COLO668 (cell line): ENCODE data around the gene APC.

ENCODE experiments used
- DNase-seq: peaks from one replicate; lab custom pipeline; 2025; ENCODE audit not compliant: unreplicated experiment; lab: John Stamatoyannopoulos, UW

APC gene

DNA sequence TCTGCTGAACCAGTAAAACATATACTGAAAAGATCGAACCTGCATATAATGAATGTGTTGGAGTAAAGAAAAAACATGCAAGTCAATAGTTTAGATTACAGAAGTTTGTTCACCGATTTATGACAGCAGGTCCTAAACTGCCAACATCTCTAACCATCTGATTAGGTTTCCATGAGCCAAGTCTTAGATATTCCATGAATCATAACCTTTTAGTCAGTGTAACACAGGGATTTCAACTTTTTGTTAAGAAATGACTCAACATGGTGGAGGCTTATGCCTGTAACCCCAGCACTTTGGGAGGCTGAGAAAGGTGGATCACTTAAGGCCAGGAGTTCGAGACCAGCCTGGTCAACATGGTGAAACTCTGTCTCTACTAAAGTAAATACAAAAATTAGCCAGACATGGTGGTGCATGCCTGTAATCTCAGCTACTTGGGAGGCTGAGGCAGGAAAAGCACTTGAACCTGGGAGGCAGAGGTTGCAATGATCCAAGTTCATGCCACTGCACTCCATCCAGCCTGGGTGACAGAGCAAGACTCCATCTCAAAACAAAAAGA, 38.7 kb downstream of the APC start:
- no peak for DNase-seq

DNA sequence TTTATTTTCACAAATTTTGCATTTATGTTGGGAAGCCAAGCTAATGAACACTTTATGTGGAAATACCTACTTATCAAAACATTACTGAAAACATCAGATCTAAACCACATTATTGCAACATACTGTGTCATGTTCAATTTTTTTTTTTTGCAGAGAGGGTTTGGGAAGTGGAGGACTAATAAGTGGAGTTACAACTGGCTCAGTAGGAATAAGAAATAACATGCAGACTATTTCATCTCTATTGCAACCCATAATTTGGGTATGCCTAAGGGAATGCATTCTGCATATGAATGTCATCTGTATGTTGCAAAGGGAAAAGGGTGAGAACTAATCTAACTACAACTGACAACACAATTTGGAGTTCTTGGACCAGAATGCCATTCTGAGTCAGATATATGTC, 41.8 kb downstream of the APC start:
- DNase-seq = no peak

DNA sequence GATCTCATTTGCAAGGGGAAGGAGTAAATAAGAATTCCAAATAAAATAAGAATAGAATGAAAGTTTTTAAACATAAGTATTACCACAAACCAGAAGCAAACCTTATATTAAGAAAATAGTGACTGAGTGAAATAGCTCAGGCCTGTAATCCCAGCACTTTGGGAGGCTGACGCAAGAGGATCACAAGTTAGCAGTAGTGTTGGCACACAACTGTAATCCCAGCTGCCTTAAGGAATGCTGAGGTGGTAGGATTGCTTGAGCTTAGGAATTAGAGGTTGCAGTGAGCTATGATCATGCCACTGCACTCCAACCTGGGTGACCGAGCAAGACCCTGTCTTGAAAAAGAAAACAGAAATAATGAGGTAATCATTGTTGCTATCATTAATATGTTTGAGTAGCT, 47.0 kb downstream of the APC start:
- no peak for DNase-seq

DNA sequence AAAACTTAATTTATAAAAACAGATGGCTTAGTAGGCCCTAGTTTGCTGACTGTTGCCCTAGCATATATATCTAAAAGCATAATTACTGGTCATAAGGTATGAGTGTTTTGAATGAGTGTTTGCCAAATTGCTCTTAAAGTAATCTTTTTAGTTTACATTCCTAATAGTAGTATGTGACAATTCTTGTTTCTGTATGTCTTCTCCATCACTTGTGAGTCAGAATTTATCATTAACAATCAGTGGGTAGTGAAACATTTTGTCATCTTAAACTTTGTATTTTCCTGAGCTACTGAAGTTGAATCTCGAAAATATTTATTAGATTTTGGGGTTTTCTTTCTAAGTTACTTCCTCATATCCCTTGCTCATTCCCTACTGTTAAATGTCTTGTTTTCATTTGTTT, 49.6 kb downstream of the APC start:
- DNase-seq = no peak

DNA sequence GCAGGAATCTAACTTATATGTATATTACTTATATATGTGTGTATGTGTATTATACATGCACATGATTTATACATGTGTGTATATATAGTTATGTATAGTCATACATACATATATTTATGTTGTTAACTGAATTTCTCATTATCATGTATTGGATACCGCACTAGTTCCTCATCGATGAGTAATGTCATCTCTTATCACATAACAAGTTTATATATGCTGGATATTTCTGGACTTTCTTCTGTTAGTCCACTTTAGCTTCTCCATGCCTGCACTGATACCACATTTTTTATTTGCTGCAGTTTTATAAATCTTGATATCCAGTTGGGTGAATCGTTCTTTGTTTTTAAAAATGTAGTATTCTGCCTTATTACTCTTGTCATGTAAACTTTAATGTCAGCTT, 50.2 kb downstream of the APC start:
- no peak for DNase-seq

DNA sequence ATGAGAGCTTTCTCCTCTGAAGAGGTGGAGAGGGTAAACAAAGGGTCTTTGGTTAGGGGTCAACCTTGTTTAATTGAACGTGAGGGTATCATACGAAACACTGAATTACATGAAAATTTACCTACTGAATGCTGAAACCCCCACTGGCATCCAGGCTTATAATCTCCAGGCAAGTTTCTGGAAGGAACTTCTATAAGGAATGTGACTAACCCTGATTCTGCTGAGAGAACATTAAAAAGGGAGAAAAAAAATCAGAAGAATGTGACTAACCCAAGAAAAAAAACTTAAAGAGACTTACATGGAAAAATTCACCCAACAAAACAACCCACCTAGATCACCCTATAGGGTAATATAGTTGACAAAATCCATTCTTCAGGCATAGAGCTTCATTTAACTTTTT, 55.5 kb downstream of the APC start:
- no peak for DNase-seq

DNA sequence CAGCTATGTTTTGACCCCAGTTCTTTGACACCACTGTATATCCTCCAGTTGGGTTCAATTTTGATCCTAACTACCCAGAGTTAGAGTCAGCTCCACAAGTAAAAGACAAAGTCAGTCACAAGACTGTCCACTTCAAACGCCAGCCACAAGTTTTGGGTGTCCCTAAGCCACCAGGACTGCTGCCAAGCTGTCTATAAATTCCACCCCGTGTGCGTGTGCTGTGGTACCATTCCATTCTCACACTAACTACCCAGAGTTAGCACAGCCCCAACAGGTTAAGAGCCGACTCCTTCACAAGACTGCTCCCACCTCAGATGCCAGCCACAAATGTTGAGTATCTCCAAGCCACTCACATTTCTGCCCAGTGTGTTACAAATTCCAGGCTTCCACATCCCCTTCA, 56.7 kb downstream of the APC start:
- no peak for DNase-seq

DNA sequence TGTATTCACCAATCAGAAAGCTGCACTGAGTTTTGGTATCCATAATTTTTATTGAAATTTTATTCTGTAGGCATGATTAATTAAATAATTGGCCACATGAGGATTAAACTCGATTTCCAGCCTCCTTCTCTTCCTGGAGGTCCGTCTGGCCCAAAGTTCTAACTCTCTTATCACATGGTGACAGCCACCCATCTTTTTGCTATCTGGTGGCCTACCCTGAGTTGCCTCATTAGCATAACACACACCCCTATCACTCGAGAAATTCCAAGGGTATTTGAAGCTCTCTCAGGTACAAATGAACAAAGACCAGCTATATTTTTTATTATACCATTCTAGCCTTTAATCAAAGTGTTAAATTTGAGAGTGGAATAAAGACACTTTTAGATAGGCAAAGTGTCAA, 57.7 kb downstream of the APC start:
- no peak for DNase-seq

DNA sequence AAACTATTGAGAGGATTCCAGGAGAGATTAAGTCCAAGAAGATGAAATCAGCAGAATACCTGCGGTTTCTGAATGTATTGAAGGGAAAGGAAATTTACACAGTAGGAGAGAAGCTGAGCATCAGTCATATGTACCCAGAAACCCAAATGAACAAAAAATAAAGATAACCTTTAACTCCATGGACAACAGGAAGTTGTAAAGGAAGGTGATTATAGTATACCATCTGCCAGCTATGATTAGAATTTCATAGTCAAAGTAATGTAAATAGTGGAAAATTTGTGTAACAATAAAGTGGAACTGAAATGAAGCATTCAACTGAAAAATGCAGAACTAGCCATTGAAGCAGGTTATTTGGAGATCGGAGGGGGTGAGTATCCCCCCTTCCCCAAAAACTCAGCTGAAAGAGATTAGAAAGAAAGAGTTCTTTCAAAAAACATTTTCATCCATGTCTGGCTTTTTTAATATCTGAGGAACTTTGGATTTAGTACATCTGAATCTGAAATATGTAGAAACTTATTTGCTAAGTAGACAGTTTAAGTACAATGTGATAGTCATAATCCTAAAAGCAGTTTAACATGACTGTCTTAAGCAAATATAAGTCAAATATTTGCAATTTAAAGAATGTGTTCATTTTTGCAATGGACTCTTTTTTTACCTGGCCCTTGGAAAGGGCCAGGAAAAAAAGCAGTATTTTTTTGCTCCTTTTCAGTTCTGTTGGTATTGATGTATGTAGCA, 58.4 kb downstream of the APC start:
- DNase-seq = no peak

DNA sequence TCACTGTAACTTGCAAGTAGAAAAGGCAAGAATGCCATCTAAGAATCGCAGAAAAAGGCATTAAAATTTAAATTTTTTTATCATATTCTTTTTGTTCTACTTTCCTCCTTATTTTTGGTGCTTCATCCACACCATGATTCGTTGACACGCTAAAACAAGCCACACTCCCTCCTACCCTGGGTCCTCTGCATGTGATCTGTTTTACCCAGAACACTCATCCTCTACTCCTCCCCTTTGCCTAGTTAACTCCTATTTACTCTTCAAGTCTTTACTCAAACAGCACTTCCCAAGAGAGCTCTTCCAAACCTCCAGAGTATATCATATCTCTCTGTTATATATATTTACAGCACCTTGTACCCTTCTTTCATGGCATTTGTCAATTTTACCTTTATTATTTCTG, 62.0 kb downstream of the APC start:
- DNase-seq = no peak

DNA sequence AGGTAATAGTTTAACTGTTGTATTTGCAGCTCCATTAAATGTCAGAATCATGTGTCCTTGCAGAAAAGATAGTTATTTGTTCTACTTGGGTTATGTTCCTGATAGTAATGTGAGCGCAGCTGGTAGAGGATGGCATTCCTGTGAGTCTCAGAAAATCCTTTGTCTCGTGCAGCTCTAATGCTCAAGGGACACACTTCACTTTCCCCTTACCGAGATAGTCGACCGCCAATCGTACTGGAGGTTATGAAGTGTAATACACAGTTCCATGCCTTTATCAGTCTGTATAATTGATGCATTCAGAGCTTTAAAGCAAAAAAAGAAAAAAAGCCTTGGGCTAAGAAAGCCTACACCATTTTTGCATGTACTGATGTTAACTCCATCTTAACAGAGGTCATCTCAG, 63.2 kb downstream of the APC start:
- no peak for DNase-seq

DNA sequence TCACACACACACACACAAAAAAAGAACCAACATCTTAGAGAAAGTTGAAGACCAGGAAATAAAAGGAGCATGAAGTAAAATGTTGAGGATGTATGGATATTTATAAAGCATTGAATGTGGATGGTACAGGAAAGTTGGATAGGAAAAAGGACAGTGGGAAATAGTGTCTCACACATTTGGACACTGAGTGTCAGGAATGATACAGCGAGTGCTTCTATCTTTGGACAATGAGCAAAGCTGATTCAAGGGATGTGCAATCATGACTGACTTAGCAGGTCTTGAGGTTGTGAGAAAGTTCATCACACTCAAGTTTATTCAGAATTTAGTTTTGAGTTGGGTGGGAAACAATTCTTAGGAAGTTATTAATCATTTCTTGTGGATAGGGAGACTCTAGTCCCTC, 73.3 kb downstream of the APC start:
- no peak for DNase-seq

DNA sequence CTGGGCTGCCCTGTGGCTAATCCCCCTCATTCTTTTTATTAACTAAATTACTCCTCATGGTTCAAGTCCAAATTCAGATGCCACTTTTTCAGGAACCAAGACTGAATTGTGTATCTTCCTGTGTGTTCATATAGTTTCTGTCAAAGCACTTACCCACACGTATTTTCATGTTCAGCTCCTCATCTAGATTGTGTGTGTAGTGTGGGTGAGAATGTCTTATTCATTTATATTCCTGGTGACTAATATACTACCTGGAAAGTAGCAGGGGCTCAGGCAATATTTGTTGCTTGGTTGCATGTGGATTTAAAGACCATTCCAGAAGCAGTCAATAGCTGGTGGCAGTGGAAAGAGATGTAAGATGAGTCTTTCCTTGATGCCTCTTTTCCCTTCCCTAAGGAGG, 74.9 kb downstream of the APC start:
- no peak for DNase-seq

DNA sequence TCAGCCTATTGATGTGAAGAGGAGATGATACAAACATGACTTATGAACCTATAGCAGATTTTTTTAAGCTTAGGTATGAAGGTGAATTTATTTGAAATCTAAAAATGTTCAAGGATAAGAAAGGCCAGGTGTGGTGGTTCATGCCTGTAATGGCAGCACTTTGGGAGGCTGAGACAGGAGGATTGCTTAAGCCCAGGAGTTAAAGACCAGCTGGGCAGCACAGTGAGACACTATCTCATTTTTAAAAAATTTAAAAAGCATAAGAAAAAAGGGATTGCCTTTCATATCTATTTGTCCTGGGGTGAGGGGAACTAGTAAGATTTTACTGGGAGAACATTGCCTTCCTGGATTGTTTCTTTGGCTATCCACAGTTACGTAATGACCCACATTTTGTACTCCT, 82.6 kb downstream of the APC start:
- no peak for DNase-seq

DNA sequence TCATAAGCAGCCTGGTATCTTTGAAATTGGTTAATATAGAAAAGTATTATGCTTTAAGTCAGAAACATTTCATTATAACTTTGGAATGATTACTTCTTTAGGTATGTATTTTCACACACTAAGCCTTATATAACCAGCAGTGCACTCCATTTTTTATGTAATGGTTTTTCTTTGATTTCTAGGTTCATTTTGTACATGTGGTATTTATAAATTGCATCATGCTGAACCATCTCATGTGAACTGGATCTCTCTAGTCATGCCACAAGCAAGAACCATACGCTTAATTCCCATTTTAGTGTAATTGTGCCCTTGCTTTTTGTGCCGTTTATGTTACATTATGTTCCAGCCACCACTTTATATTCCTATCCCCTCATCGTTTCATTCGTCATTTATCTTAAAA, 84.8 kb downstream of the APC start:
- no peak for DNase-seq

DNA sequence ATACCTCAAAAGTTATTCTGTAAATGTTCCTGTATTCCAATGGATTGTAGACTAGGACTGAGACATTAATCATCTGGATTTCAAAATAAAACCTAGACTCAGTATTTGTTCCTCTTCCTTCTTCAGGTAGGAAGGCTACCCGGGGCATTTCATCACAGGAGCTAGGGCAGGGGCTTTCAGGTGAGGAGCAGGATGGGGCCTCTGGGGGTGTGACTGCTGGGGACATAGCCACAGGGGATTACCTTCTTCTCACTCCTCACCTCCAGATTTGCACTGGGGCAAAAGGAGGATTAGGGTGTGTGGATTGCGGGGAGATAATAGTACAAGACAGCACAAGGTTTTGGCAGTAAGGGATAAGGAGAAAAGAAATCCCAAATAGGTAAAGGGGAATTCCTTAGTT, 85.5 kb downstream of the APC start:
- no peak for DNase-seq

DNA sequence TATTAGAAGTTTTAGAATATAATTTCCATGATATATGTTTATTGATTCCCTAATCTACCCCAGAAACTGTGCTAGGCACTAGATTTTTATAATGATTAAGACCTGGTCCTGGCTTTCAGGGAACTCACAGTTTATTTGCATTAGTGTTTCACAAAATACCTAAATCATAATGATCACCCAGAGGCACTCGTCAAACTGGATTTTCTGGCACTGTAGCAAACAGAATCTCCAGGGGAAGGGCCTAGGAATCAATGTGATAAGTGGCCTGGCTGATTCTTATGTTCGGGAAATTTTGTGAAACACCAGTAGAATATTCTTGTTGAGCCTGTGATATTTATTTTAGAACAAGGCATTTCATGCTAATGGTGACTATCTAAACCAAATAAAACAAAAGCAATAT, 86.0 kb downstream of the APC start:
- no peak for DNase-seq

DNA sequence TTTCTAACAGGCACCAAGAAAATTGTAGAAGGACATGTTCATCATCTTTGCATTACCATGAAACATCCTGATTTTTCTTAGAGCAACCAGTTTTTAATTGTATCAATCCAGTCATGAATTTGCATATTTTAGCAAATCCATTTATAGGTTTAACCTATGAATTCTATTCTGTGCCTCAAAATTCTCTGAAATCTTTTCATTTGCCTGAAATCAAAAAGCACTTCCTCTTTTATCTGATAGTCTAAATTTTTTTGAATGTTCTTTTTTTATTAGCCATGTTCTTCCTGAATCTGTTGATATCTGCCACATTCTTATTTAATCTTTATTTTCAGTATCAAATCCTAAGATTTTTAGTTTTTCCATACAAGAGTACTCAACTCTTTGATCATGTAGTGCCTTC, 86.5 kb downstream of the APC start:
- no peak for DNase-seq

DNA sequence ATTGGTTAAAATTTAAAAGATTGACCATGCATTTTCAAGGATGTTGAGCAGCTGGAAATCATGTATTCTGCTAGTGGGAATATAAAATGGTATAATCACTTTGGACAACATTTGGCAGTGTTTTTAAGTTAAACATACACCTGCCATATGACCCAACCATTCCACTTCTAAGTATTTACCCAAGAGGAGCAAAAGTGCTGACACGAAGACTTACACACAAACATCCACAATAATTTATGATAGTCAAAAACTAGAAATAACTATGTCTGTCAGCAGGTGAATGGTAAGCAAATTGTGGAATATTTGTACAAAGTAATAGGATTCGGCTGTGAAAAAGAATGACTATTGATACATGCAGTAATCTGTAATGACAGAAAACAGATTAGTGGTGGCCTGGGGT, 92.7 kb downstream of the APC start:
- DNase-seq = no peak

DNA sequence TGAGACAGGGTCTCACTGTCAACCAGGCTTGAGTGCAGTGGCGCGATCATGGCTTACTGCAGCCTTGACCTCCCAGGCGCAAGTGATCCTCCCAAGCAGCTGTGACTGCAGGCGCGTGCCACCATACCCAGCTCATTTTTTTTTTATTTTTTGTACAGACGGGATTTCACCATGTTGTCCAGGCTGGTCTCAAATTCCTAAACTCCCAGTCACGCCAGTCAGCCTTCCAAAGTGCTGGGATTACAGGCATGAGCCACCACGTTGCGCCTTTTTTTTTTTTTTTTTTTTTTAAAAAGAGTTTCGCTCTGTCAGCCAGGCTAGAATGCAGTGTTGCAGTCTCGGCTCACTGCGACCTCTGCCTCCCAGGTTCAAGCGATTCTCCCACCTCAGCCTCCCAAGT, 96.3 kb downstream of the APC start:
- no peak for DNase-seq

DNA sequence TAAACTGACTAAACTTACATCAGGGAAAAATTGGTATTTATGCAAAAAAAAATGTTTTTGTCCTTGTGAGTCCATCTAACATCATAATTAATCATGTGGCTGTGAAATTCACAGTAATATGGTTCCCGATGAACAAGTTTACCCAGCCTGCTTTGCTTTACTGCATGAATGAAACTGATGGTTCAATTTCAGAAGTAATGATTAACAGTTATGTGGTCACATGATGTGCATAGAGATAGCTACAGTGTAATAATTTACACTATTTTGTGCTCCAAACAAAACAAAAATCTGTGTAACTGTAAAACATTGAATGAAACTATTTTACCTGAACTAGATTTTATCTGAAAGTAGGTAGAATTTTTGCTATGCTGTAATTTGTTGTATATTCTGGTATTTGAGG, 106.8 kb downstream of the APC start:
- DNase-seq = no peak

DNA sequence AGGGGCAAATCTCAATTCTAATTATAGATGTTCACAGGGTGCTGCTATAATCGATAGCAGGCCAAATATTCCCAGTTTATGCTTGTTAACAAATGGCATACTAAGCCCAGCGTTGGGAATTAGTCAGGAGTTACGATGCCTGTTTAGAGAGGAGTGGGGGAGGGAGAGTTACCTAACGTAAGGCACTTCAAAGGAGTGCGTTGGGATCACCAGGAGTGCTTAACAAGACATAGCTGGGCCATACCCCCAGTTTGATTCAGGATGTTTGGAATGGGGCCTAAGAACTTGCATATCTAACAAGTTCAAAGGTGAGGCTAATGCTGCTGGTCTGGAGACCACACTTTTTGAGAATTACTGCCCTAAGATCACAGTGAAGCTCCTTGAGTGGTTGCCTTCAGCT, 108.9 kb downstream of the APC start:
- DNase-seq = no peak

DNA sequence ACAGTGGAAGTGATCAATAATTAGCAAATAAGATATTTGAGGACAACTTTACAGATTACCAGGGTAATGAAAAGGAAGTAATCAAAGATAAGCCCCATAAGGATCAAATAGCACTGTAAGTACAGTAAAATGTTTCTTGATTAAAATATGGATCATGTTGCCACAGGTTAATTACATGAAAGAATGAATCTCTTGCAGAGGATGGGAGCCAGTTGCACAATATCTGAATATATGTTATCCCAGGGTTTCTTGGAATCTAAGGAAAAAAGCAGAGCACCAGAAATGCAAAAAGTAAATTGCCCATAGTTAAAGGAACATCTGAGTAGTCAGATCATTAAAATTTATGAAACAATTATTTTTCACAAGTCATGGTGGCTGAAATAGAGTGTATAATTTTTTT, 109.6 kb downstream of the APC start:
- no peak for DNase-seq
